Neural progenitor cell (in vitro differentiated cells): ENCODE data around the gene MED19.

Experiments
- CTCF ChIP-seq: fragments of 200-600 bp; sonication (generic); IDR thresholded peaks from 2 replicates; pipeline ENCODE4 v1.5.1; 2017; ENCODE audit warnings: antibody characterized with exemption, mild to moderate bottlenecking
- EZH2 ChIP-seq: fragments of 200-600 bp; sonication (generic); IDR thresholded peaks from 2 replicates; pipeline ENCODE4 v1.6.1; 2017; ENCODE audit warnings: antibody characterized with exemption, mild to moderate bottlenecking, moderate library complexity
- EZH2phosphoT487 ChIP-seq: fragments of 200-600 bp; sonication (generic); IDR thresholded peaks from 2 replicates; pipeline ENCODE4 v1.6.1; 2017; ENCODE audit warnings: antibody characterized with exemption

DNA sequence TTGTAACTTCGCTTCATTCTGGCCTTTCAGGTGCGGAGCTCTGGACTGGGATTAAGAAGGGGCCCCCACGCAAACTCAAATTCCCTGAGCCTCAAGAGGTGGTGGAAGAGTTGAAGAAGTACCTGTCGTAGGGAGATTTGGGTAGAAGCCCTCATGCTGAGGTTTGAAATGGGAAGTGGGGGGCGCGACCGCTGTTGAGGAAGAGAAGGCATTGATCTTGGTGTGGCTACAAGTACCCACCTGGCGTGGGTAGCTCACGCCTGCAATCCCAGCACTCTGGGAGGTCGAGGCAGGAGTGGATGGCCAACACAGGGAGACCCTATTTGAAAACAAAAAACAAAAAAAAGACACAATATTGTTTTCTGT, 30.1 kb upstream of the MED19 start:
- TF ChIP-seq CTCF (no peak), EZH2 (no peak), EZH2phosphoT487 (no peak)
